ENCODE measurements around the gene CETN3.
"Not testable (repeated sequence)": the region's sequence is repeated elsewhere in the genome, so short reads cannot be mapped to it uniquely, and the experiment has no call there.

CETN3 gene

GRCh38 chr5:90384389-90384788, 25.2 kb downstream of the CETN3 start:
- FAIRE-seq (no peak), DNase-seq (ENCODE audit: insufficient read length, low spot score) (no peak)

DNA sequence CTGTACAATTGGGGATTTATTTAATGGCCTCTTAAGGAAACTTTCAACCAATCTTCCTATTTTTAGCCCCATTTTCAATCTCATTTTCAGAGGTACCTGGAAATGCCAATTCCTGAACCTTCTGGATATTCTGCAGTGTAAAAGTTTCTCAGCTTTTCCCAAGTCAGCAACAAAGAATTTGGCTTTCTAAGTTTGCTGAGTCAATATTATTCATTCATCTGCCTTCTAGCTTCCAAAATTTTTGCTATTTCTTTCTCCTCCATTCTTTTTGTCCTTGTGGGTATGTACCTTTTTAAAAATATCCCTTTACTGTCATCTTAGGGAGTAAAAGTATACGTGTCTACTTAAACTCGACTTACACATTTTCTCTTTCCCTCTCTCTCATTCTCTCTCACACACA, 25.7 kb downstream of the CETN3 start:
- FAIRE-seq, result no peak
- DNase-seq (ENCODE audit: insufficient read length, low spot score), result no peak

DNA sequence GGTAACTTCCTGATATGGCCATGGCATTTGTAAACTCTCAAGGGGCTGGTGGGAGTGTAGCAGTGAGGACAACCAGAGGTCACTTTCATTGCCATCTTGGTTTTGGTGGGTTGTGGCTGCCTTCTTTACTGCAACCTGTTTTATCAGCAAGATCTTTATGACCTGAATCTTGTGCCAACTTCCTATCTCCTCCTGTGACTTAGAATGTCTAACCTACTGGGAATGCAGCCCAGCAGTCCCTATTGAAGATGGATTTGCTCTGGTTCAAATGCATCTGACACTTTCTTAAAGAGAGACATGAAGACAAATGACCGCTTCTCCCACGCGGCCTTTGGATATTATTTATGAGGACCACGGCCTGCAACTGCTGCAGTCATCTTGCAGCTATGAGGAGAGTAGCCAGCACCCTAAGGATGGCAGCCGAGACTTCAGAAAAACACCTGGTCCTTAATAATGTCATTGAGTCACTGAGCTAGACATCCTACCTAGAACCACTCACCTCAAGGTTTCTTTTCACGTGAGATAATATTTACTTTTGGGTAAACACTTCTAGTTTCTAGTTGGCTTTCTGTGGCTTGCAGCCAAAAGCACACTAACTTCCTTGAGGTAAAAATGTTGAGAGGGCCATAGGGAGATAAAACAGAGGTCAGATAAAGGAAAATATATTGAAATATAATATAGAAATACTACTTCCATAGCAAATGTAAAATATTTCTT, 28.2 kb downstream of the CETN3 start:
- FAIRE-seq (no peak), DNase-seq (ENCODE audit: insufficient read length, low spot score) (no peak)

DNA sequence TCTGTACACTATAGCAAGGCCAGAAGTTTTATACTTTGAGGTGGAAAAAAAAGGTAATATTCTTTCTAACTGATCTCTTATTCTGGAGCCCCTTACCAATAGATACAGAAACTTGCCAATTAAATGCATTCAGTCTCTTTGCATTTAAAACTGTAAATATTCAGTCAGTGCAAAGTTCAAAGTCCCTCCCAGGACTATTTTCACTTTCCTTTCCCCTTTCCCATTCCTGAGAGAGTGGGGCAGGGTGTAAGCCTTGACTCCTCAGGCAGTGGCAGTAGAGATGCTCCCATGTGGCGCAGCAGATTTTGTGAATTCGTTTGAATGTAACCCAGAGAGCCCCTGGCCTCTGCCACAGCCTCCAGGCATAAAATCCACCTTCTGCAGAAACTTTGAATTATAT, 29.9 kb downstream of the CETN3 start:
- no peak for DNase-seq (ENCODE audit: insufficient read length, low spot score)
- FAIRE-seq, result peak; percentile 42

- DNase-seq (ENCODE audit: insufficient read length, low spot score) (no peak), FAIRE-seq (no peak)
Measured at GRCh38 chr5:90378752-90379151, 30.8 kb downstream of the CETN3 start.

- DNase-seq (ENCODE audit: insufficient read length, low spot score); FAIRE-seq: not testable (repeated sequence)
Measured at GRCh38 chr5:90371269-90371668, 38.3 kb downstream of the CETN3 start.

DNA sequence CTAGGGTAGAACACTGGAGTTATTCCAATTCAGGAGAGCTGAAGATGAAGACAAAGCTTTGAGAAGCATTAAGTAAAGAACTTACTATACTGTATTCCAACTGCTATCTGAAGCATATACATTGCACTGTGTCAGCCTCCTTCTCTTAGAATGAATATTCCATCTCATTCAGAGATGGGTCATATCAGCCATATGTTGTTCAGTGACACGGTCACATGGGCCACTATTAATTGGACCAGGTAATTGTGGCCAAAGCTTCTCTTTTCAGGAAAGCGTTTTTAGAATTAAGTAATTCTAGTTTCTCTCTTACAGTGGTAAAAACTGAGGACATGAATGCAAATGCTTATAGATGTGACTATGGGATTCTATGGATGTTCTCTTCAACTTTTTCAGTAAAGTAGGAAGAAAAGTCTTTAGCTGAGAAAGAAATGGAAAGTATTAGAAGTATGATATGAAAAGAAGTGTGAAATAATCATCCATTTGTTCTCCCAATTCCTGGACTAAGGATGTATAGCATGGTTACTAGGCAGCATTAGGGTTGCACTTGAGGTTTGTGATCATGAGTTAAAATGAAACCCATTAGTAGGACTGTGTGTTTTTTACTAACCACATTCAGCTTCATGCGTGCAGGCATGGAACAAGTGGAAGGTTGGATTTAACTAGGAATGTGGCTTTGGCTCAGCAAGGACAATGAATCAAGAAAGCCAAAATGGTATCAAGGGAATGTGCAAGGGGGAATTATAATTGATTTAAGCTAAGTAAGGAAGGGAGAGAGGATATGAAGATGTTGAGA, 40.9 kb downstream of the CETN3 start:
- DNase-seq (ENCODE audit: insufficient read length, low spot score), result no peak
- peak; percentile 73 for FAIRE-seq

GRCh38 chr5:90367879-90368278, 41.7 kb downstream of the CETN3 start:
- DNase-seq (ENCODE audit: insufficient read length, low spot score), result no peak
- no peak for FAIRE-seq

DNA sequence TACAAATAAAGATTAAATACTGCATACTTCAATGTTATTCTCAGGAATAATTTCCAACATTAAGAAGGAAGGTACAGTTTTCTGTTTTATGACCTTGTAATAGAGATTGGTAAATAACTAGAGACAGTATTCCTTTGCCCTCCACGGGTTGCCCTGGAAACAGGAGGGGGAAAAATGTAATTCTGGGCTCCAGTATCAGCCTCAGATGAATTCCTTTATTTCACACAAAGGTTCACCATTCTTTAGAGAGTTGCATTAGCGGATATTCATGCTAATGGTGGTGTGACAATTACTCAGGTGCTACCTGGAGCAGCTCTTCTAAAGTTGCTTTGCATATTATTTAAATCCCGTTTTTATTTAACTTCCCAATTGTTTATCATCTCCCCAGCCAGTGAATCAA, 42.6 kb downstream of the CETN3 start:
- FAIRE-seq, result no peak
- no peak for DNase-seq (ENCODE audit: insufficient read length, low spot score)

DNA sequence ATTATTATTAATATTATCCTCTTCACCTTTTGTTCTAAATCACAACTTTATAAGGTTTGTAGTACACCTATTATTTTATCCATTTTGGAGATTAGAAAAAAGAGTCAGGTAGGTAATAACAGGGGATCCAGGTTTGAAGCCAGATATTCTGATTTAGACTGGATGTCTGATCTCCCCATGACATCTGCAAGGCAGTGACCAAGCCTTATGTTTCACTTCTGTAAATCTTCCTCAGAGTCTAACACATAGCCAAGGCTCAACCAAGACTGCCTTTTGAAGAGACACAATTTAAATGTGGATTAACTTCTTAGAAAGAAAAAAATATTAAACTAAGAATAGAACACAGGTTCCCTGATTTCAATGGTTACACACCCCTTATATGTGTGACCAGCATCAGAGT, 44.2 kb downstream of the CETN3 start:
- DNase-seq (ENCODE audit: insufficient read length, low spot score), result no peak
- no peak for FAIRE-seq

DNA sequence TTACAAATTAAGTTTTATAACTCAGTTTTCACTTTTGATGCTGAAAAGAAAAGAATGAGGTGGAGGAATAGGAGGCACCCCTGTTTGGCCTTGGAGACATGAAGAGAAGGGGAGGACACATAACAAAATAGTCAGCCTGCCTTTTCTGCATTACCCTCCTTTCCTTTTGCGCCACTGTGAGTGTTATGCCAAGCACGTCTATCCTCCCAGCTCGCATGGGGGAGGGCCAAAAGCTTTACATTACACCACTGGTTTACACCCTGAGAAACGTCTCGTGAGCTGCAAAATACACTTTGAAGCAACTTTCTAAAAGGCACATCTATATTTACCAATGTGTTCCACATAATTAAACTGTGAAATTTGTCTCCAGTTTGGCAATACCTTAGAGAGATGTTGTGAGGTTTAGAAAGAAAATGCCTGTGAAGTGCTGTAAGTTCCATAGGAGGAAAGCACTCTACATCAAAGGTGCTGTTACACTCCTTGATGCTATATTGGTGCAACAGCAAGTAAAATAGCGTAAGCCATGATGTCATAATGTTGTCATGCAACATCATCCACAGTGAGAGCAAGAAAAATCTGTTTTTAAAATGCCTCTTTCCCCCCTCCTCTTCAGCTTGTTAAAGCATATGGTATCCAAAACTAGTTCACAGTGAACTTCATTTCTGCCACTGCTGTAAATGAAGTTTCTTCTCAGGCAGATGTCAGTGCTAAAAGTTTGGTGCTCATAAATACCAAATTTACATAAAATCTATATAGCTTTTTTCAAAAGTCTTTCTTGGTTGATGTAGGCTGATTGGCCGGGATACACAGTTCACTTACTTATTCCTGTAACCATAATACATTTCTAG, 50.3 kb downstream of the CETN3 start:
- FAIRE-seq (no peak), DNase-seq (ENCODE audit: insufficient read length, low spot score) (no peak)

DNA sequence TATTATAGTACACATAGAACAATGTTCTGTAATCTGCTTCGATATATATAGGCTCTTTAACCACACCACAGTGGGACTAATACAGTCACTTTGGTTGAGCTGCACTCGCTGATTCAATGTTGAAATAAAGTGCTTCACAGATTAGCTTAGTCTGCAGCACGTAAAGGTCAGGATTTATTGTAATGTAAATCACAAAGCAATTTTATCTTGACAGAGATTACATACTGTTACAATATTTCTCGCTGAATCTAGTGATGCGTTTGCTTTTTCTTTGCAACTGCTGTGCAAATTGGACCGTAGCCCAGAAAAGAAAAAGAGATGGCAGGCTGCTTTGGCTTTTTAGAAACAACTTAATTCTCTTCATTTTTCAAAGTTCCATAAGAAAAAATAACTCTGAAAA, 52.9 kb downstream of the CETN3 start:
- FAIRE-seq (no peak), DNase-seq (ENCODE audit: insufficient read length, low spot score) (no peak)

DNA sequence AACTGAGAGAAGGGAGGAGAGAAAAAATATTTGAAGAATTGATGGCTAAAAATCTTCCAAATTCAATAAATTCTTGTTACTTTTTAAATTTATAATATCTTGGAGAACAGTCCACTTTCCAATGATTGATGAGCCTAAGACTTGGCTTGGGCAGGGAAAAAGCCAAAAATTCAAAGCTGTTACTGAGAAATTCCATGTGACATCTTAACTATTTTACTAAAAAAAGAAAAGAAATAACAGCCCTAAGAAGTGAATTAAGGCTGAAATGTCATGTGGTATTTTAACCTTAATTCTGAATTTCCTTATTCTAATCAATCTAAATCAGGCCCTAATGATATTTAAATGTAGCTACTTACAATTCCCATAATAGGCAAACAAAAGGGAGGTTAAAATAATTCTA, 53.4 kb downstream of the CETN3 start:
- no peak for FAIRE-seq
- no peak for DNase-seq (ENCODE audit: insufficient read length, low spot score)

DNA sequence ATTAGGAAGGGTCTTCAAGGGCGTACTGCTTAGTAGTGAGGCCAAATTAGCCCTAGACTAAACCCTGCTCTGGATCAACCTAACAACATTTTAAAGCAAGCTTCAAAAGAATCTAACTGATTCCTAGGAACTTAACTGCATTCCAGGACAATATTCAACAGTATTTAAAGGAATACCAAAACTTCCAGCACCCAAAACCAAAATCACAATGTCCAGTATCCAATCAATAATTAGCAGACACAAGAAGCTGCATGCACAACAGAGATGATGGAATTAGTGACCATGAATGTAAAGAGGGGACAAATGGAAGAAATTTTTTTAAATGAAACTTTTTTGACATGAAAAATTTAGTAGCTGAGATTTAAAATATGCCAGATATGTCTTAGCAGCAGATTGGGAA, 53.9 kb downstream of the CETN3 start:
- DNase-seq (ENCODE audit: insufficient read length, low spot score) (no peak), FAIRE-seq (no peak)

DNA sequence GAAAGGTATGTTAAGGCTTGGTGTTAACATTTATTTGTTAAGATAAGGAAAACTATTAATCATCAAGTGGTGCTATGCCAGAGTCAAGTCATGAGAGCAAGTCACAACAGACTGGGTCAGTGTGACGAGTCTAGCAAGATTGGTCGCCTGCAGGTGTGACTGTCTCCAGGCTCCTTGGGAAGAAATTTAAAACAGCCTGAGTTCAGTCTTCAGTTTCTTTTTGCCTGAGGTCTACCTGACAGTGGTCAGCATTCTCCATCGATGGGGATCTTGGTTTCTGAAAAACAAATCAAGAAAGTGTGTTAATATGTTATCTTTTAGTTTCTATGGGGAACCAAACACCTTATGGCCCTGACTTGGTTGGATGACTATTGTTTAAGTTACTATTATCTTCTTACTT, 56.3 kb downstream of the CETN3 start:
- FAIRE-seq, result peak; percentile 93
- DNase-seq (ENCODE audit: insufficient read length, low spot score), result peak; percentile 5

DNA sequence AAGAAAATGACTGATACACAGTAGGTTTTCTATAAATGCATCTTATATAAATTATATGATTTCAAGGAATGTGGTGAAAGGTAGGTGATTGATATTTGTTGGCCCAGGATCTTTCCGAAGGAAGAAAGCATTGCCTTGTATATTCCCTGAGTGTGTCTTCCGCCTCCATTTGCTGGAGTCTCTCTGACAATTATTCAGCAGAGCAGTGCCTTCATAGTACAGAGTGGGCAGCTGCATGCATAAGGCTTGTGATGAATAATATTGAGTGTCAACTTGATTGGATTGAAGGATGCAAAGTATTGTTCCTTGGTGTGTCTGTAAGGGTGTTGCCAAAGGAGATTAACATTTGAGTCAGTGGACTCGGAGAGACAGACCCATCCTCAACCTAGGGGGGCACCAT, 58.5 kb downstream of the CETN3 start:
- DNase-seq (ENCODE audit: insufficient read length, low spot score) (no peak), FAIRE-seq (no peak)

GRCh38 chr5:90347462-90347861, 62.1 kb downstream of the CETN3 start:
- FAIRE-seq (peak; percentile 84), DNase-seq (ENCODE audit: insufficient read length, low spot score) (no peak)

DNA sequence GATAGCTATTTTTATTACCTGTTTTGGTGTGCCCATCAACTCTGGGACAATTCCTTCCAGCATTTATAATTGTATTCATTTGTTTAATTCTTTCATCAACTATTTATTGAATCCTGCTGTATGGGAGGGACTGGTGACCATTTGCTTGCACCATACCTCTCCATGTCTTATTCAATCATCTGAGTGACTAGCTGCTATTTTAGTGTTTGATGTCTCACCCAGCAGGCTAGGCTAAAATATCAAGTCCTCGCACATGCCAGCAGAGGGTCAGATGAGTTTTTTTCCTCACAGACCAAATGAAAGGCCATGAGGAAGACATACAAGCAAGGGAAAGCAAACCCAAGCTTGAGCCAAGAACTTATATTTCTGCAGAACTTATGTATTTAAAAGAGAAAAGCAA, 63.9 kb downstream of the CETN3 start:
- DNase-seq (ENCODE audit: insufficient read length, low spot score) (no peak), FAIRE-seq (no peak)

DNA sequence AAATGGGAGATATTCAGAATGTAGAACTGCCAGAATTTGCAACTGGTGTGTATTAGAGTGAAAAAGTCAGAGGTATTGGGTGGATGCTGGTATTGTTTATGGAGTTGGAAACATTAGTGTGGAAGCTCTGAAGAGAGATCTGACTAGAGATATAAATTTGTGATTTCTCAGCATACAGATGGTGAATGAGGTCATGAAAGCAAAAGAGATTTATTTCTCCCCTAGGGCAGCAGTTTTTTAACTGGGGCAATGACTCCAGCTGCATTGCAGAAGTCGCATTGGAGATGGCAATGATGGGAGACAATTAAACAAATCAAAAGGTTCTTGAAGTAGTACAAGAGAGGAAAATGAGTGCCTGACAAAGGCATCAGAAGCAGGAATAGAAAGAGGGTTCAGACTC, 64.9 kb downstream of the CETN3 start:
- no peak for FAIRE-seq
- DNase-seq (ENCODE audit: insufficient read length, low spot score), result no peak

DNA sequence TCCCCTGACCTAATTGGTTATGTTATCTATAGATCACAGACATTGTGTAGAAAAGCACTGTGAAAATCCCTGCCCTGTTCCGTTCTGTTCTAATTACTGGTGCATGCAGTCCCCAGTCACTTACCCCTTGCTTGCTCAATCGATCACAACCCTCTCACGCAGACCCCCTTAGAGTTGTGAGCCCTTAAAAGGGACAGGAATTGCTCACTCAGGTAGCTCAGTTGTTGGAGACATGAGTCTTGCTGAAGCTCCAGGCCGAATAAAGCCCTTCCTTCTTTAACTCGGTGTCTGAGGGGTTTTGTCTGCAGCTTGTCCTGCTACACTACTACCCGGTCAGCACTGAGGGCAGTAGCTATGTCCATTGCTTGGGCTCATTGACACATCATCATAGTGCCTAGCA, 65.8 kb downstream of the CETN3 start:
- not testable (repeated sequence) for FAIRE-seq; DNase-seq (ENCODE audit: insufficient read length, low spot score)

DNA sequence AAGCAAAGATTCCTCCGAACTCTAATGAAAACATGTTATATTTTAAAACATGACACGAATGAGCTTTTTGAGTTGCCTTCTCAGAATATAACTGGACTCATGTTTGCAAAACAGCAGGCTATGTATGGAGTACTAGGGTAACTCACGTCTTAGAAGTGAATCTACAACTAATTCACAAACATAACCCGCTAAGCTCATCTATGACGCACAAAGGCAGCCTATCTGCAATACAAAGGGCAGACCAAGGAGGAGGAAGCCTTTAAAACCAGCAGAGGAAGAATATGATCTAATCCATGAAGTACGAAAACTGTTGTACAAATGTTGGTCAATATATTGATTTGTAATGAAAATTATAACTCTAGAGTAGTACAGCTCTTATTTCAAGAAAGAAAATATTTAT, 67.0 kb downstream of the CETN3 start:
- FAIRE-seq (no peak), DNase-seq (ENCODE audit: insufficient read length, low spot score) (no peak)

Data from GM19239 (cell line).